ENCODE data around the gene SDK2.

GRCh38 chr17:73465953-73466230 lies 178.4 kb downstream of the SDK2 start:
- TF ChIP-seq POLR2A (IDR thresholded peaks at IDR 0.05) (no peak), CTCF (IDR thresholded peaks at IDR 0.05) (no peak)

Measured in thyroid gland (tissue), 4 donors.